Measurements from ENCODE around the gene SFI1.

DNA sequence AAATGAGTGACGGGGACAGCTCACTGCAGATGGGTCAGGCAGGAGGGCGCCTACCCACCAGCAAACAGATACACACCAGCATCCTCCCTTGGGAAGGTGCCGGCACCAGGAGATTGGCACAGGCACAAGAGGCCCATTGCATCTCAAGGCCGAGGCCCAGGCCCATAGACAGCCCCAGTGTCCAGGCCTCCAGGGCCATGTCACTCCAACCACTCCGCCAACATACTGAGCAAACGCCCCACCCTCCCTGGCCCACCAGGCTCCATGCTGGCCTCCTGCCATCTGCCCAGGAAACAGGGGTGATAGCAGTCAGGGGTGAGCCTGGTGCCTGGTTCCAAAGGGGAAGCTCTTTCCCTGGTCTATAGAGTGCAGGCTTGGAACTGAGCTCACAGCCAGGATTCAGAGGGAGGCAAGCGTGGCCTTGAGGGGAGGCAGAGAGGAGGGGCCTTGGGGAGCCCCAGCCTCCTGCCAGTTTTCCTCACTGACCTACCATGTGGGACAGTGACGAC, 130.9 kb downstream of the SFI1 start:
- TF ChIP-seq CTCF (IDR thresholded peaks at IDR 0.05) (no peak), POLR2A (IDR thresholded peaks at IDR 0.05) (no peak)
